GM18498 (cell line): ENCODE data around the gene PKLR.
A peak's percentile ranks its signal among the peaks of the same experiment; 100 is the strongest.
"Not testable (repeated sequence)": the region's sequence is repeated elsewhere in the genome, so short reads cannot be mapped to it uniquely, and the experiment has no call there.

Experiments used
- ATAC-seq: cut with Tn5 transposase; IDR thresholded peaks from one replicate; pipeline ENCODE4 v1.9.1; 2021; ENCODE audit warnings: mild to moderate bottlenecking, moderate library complexity; ENCODE audit not compliant: unreplicated experiment

PKLR gene

GRCh38 chr1:155256058-155256852 lies 45.0 kb downstream of the PKLR start:
- no peak for ATAC-seq

- peak; percentile 59 for ATAC-seq
Measured at GRCh38 chr1:155255243-155256007, 45.8 kb downstream of the PKLR start, which contains the start of gene ENTREP3. Gene ENTREP3, minus strand, starts transcription at chr1:155255483. Its CDS starts 606 bp downstream, at chr1:155254877.

DNA sequence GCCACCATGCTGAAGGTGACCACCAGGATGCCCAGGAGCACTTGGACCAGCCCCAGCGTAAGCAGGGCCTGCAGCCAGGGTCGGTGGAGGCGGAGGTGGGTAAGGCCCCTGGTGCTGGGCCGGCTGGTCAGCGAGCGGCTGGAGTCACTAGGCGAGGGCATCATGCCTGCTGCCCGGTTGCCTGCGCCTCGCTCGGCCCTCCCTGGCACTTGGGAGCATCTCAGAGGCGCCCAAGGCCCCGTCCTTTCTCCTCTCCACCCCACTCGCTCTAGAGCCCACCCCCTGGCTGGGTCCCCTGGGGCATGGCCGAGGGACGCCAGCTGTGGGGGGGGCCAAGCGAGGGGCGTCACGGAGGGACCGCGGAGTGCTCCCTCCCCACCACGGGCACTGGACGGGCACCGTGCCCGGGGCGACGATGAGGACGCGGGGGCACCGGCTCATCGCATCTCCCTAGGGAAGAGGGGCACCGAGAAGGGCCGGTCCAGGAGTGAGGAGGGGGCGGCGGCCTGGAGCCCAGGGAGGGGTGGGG lies 46.5 kb downstream of the PKLR start:
- no peak for ATAC-seq

- no peak for ATAC-seq
Measured at GRCh38 chr1:155254228-155254713, 47.0 kb downstream of the PKLR start.

DNA sequence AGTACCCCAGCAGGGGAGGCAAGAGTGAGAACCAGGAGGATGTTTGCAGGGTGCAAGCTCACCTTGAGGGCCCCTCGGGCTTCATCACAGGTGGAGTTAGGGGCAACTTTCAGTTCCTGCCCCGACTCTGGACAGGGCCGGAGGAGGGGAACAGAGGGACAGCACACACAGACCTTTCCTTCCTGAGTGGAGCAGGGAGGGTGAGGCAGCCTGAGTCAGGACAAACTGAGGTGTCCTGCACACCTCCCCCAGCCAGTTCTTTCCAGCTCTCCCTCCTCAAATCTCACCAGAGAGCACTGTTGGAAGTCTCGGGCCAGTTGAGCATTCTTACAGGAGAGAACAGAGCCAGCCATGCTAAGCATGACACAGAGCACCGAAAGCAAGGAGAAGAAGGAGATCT lies 47.4 kb downstream of the PKLR start:
- ATAC-seq, result no peak

GRCh38 chr1:155253208-155253607 lies 48.0 kb downstream of the PKLR start:
- no peak for ATAC-seq

- ATAC-seq, result no peak
Measured at GRCh38 chr1:155251566-155251965, 49.7 kb downstream of the PKLR start.

GRCh38 chr1:155250633-155251449 lies 50.4 kb downstream of the PKLR start:
- ATAC-seq, result peak; percentile 82

- peak; percentile 5 for ATAC-seq
Measured at GRCh38 chr1:155250246-155250632, 51.0 kb downstream of the PKLR start.

DNA sequence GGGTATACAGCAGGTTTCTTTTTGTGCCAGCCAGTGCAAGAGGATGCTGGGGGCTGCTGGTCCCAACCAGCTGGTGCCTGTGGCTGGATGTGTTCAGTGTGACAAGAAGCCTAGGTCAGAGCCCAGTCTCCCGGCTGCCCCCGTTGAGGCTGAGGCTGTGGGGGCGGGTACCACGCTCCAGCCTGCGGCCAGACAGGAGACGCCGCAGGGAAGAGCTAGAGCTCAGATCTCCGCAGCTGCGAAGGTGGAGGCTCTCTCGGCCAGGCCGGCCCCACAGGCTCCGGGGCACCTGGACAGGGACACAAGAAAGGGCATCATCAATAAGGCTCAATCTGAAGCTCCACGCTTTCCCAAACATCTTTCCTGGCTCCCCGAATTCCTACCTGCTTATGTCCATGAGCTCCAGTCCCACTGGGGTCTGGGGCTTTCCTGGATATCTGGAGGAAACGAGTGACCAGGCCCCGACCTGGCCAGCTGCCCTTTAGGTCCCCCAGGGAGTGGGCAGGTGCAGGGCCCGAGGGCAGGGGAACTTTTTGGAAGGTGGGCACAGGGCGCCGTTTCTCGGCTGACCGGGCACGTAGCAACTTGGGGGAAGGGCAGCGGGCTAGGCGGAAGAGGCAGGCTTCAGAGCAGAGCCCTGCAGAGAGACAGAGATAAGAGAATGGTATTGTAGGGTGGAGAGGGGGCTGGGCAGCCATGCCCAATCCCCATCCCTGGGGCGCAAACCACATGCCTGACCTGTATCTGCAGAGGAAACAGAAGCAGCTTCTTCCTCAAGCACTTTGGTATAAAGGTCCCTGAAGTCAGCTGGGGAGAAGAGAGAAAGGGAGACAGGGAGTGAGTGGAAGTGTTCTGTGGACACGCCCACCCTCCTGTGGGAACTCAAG lies 53.3 kb downstream of the PKLR start:
- ATAC-seq, result no peak

DNA sequence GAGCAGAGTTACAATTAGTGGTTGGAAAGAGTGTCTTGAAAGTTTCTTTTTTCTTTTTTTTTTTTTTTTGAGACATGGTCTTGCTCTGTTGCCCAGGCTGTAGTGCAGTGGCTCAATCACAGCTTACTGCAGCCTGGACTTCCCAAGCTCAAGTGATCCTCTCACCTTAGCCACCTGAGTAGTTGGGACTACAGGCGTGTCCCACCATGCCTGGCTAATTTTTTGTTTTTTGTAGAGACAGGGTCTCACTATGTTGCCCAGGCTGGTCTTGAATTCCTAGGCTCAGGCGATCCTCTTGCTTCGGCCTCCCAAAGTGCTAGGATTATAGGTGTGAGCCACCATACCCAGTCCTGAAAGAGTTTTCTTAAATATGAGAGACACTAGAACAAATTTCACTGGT lies 54.4 kb downstream of the PKLR start:
- ATAC-seq, result not testable (repeated sequence)

DNA sequence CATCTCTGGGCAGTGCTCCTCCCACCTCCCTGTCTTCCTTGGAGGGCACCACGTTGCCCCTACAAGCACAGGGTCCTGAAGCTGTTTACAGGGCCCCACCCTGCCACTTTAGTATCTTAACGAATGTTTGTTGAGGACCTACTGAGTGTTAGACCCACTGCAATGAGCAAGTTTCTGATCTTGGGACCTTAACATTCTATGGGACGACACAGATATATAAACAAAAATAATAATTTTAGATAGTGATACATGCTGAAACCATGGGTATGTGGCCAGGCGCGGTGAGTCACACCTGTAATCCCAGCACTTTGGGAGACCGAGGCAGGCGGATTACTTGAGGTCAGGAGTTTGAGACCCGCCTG lies 56.1 kb downstream of the PKLR start:
- no peak for ATAC-seq

- ATAC-seq, result peak; percentile 87
Measured at GRCh38 chr1:155244368-155245162, 56.7 kb downstream of the PKLR start.

GRCh38 chr1:155242805-155243358 lies 58.4 kb downstream of the PKLR start:
- no peak for ATAC-seq

GRCh38 chr1:155241841-155242264 lies 59.4 kb downstream of the PKLR start:
- no peak for ATAC-seq

DNA sequence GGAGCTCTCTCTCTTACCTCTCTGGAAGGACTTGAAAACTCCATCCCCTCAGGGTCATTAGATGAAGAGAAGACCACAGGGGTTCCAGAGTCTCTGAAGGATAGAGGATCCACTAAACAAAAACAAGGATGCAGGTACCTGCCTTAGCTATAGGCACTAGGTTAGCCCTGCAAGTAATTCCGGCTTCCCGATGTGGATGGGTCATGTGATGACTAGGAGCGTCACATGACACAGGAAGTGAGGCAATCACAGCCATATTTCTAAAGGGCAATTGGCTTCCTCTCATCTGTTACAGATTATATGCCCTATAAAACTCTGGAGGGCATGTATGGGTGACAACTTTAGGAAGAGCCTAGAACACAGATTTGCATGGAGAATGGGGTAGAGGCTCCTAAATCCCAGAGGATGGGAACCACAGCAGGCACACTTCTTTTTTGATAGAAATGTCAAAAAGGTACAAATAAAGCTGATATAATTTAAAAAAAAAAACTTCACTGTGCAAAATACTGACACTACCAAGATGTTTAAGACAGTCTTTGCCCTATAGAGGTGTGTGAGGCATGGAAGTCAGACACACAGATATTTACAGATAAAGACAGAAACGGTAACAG lies 60.1 kb downstream of the PKLR start:
- ATAC-seq, result no peak
